NCI-H82 (cell line): ENCODE data around the gene DHRS9.
"Not testable (repeated sequence)": the region's sequence is repeated elsewhere in the genome, so short reads cannot be mapped to it uniquely, and the experiment has no call there.

Experiments
- DNase-seq: peaks from one replicate; lab custom pipeline; 2025; lab: John Stamatoyannopoulos, UW

DHRS9 gene

DNA sequence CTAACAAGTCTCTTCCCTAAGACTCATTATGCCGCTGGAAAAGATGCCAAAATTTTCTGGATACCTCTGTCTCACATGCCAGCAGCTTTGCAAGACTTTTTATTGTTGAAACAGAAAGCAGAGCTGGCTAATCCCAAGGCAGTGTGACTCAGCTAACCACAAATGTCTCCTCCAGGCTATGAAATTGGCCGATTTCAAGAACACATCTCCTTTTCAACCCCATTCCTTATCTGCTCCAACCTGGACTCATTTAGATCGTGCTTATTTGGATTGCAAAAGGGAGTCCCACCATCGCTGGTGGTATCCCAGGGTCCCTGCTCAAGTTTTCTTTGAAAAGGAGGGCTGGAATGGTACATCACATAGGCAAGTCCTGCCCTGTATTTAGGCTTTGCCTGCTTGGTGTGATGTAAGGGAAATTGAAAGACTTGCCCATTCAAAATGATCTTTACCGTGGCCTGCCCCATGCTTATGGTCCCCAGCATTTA lies 26.3 kb downstream of the DHRS9 start:
- DNase-seq, result no peak

DNA sequence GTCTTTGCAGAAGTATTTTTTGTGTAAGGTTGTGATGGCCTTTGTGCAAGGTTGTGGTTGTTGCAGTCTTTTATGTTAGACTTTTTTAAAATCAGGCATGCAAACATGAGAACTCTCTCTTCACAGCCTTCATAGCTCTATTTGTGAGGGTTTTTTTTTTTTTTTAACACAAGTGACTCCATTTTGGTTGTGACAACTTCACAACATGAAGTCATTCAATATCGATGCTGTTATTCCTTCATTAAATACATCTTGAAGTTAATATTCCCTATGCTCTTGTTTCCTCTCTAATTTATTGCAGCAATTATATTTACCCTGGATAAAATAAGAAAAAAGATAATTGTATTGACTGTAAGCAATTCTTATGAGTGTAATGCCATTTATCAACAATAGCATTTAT lies 35.5 kb downstream of the DHRS9 start:
- no peak for DNase-seq

DNA sequence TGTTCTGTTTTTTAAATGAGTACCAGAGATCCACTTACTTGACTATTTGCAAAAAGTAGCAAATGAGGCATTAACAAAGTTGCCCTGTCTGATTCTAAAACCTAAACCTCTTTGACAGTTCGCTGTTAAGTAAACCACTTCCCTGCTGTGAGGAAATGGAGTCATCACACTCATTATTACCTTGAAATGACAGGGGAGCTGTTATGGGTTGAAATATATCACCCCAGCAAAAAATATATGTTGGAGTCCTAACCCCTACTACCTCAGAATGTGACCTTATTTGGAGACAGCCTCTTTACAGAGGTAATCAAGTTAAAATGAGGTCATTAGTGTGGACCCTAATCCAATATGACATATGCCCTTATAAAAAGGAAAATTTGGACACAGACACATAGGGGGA lies 36.1 kb downstream of the DHRS9 start:
- DNase-seq, result no peak

DNA sequence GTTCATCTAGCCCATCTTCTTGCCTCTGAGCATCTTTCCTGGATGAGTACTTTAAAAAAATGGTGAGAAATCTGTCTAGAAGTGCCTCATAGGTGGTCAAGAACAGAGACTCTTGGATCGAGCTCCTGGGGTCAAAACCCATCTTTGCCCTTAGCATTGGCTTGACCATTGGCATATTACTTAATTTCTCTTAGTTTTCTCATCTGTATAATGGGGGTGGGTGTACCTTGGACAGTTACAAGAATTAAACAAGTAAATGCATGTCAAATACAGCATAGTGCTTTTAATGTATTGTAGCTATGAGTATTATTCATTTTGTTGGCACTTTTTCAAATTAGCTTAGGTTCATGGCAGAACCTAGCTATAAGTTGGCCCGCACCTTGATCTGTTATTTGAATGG lies 36.8 kb downstream of the DHRS9 start:
- DNase-seq, result no peak

DNA sequence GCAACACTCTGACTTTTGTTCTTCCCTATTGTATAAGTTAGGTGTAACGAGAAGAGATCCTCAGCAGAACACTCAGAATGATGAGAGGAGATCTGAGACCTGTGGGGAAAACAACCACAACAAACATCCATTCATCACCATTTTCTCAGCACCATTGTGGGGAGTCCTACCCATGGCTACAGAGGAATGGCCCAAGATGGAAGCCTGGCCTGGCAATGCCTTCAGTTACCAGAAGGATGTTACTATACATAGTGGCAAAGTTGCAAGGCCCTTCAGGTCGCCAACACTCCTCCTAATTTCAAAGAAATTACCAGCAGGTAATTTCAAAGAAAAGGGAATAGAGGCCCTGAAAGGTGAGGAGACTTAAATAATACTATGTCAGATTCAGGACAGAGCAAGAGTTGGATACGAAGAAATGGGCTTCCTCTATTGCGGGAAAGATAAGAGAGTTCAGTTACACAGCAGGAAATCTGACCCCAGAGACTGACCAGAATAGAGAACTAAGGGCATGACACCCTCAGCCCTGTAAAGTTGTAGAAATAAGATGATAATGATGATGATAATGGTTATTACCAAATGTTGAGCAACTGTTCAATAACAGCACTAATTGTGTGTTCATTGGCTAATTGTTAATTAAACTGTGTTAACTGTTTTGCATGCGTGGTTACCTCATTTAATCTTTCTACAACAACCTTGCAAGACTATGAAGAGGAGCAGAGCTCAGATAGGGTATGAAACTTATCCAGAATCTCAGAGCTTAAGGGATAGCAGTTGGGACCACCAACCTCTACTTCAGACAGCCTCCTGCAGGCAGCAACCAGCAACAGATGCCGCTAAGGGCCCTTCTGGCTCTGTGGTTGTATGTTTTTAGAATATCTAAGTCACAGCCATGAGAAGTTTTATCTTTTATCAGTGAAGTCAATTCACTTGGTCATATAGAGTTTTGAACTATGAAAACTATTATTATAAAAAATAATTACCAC lies 37.5 kb downstream of the DHRS9 start:
- no peak for DNase-seq

DNA sequence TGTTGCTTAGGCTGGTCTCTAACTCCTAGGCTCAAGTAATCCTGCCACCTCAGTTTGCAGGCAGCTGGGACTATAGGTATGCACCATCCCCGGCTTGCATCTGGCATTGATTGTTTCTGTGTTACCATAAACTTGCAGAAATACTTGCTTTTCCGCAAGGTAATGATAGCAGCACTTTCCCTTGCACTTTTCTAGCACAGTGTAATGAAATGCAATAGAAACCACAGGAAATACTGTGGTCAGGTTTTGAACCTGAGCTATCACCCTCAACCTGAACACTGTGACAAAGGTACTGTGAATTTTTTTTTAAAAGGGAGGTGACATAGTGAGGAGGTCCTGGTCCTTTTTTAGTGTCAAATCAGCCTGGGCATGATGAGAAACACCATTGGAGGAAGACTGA lies 38.3 kb downstream of the DHRS9 start:
- no peak for DNase-seq

DNA sequence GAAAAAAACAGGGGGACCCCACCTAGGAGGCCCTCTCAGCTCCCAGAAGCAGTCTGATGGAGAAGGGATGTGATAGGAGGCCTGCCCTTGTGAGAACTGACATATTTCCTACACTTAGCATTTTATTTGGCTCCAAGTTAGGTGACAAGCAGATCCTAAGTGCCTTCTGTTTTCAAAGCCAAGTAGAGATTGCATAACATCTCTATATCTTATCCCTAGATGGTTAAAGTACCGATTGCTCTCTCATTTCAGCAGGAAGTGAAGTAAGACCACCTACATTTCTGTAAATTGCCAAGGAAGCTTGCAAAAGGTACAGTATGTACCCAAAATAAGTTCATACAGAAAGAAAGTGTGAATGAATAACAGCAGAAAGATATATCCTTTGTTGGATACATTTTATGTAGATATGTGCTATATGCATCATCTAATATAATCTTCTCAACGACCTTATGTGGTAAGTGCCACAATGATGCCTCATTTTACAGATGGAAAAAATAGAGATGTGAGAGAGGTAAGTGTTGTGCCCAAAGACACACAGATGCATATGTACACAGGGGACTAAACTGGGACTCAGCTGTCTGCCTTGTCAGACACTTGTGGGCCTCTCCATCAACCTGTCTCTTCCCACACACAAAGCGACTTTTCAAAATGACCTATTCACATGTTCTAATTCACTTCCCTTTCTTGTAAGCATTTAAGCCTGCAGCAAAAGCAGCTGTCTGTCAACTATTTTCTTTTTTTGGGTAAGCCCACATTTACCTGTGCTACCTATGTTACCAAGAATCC lies 38.9 kb downstream of the DHRS9 start:
- no peak for DNase-seq

DNA sequence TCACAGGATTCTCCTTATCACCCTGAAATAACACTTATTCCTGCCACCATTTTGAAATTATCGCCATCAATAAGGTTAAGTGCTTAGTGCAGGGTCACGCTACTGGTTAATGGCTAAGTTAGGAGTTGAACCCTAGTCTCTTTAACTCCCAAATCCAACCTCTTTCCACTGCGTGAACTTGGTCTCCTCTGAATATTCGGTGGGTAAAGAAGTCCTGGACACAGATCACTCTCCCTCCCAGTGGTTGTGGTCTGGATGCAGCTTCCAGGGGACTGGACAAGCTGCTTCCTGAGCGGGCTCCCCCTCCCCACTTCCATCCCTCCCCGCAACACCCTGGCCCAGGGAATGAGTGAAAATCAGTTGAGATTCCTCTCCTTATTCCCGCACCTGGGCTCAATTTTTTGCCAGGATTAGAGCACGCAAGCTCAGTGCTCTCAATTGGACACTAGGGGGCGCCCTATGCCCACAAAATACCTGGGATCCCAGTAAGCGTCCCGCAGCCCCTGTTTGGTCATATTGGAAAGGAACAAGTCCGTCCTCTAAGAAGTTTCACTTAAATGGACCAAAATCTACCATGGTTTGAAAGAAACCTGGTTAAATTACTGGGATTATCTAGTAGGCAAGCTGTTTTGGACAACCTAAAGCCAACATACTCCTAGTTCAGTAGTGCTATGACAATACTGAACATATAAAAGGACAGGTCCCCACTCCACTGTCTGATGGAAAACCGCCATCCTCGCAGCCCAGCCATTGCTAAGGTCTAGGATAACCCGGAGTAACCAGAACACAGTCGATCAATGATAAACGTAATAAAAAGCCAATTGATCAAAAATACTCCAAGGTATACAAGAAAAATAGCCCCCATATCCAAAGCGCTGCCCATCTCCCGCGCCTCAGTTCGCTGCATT lies 40.4 kb downstream of the DHRS9 start:
- peak; percentile 86 for DNase-seq

DNA sequence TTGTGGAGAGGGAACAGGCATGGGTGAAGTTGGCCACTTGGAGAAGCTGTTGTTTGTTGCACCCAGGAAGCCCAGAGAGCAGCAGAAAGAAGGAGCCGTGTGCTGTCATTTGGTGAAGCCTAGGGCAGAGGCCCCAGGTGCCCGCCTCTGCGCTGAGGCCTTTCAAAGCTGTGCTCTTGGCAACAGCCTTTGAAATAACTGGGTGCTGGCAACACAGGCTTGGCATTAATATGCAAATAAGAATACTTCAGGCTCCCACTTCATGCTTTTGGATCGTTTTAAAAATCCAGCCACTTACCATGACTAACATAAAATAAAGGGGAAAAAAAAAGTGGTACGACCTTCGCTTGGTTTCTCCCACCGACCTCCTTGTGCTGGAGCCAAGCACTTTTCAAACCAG lies 41.1 kb downstream of the DHRS9 start:
- DNase-seq, result no peak

DNA sequence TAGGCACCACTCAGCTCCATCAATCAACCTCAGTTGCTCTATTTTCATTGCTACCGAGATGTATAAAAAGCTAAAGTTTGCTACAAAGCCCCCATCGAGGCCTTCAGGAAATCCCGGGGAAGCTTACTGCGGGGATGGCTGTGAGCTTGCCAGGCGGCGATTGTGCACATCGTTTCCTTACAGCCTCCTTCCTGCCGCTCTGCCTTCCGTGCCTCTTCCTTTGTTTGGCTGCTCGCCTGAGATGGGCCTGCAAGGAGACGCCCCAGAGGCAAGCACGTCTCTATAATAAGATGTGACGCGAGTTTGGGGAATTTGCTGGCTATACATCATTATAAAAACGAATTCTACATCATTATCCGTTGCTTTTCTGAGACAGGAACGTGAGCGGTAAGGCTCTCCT lies 41.6 kb downstream of the DHRS9 start:
- DNase-seq, result no peak

DNA sequence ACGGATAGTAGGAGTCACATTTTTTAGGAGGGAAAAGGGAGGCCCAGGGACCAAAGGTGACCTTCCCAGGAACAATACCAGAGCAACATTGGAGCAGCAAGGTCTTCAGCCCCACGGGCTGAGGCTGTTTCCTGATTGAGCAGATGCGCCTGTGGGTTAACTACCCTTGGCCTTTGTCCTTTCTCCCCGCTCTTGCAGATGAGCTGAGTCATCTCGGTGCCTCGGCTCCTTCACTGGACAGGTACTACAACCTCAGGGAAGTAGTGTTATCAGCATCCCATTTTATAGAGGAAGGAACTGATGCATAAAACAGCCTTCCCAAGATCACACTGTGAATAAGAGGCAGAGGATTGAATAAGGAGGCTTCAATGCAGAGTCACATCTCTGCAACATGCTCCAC lies 43.5 kb downstream of the DHRS9 start:
- DNase-seq, result no peak

DNA sequence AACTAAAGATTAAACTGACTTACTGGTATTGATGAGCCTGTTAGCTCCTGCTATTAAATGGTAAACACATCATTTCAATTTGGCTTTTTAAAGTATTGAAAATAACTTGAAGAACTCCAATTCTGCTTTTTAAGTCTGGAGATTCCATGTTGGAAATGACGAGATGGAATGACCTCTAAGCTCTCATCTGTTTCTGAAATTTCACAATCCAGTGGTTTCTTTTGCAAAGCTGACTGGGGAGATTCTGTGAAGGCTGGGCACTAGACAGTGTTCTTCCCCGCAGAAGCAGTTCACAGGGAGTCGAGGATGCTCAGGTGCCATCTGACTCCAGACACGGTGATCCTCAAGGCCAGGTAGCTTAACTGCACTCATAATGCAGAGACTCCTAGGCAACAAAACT lies 44.7 kb downstream of the DHRS9 start:
- DNase-seq, result no peak

DNA sequence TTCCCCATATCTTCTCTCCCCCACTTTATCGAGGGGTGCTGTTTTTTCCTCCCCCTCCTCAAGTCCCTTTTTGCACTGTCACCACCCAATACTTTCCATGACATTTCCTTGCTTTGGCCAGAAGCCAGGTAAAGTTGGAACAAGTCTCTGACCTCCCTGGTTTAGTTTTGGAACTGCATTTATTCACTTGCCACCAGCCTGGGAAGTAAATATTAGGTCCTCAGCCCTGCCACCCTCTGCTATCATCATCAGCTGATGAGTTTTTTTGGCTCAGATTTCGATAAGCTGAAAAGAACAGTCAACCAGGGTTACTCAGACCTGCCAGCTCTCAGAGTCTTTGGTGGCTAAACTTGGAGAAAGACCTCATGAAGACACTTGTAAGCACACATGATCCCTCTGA lies 47.0 kb downstream of the DHRS9 start:
- no peak for DNase-seq

DNA sequence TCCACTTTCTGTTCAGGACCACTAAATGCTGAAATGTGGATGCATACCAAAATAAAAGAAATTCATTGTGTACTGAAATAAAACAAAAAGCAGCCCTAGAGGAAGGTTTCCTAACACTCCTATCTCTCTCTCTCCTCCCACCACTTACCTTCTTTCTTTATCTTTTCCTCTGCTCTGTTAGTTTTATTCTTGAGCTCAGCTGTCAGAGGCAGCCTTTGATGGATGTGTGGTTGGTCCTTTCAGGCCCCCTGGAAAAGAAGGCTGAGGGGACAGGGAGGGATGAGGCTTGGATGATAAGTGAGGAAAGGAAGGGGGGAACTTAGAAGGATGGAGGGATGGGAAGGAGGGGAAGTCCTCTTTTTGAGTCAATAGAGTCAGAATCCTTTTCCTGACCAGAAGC lies 47.6 kb downstream of the DHRS9 start:
- DNase-seq, result no peak

DNA sequence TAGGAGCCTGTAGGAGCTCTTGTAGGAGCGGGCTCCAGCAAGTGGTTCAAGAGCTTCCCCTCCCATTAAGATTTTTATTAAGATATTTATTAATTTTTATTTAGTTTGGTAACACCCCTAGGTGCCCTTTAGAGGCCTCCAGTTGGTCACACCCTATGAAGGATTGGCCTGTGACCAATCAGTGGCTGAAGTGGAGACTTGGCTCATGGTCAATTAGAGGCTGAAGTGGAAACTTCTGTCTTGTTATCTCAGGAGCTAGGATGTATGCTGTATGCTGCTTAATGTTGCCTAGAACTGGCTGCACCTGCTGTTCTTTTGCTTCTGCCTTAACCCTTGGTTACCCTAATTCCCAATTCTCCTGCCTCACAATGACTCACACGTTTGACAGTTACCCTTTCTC lies 48.7 kb downstream of the DHRS9 start:
- no peak for DNase-seq

DNA sequence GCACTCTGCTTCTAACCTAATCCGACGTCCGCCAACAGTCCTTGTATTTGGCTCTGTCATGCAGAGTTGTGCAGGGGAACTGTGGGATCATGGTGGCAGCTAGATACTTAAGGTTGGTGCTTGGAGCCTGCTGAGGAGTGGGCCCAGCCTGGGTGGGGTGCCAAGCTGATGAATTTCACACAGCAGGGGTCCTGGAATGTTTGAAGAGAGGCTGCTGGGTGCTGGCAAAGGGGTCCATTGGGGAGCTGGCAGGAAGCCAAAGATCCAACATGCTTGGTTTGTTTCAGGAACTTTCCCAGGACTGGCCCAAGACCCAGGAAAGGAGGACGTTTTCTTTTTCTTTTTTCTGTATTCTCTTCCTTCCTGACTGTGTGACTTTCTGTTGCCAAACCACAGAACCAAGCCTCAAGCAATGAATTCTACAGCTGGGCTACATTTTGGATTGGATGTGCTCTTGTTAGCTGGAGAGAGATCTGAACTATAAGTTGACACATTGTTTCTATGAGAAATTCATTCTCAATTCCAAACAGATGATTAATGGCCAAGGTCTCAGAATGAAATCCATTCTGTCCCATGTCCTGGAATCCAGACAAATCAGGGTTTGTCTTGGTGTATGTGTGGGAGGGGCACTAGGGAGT lies 49.9 kb downstream of the DHRS9 start:
- DNase-seq, result no peak

DNA sequence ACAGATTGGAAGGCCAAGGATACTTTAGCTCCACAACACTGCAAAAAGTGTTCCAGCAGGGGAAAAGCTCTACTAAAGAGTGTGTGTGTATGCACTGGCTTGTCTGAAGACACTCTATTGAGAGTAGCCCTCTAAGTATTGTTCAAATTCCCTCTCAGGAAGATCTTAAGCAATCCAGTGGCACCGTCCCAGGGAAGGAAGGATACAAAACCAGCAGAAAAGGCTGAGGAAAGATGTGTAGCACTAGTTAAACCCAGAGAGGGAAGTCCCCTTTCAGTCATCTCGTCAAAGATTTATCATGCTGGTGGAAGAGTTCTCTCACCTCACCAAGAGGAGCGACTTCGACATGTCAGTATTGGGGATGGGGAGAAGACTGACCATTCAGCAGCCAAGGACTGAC lies 50.5 kb downstream of the DHRS9 start:
- no peak for DNase-seq

DNA sequence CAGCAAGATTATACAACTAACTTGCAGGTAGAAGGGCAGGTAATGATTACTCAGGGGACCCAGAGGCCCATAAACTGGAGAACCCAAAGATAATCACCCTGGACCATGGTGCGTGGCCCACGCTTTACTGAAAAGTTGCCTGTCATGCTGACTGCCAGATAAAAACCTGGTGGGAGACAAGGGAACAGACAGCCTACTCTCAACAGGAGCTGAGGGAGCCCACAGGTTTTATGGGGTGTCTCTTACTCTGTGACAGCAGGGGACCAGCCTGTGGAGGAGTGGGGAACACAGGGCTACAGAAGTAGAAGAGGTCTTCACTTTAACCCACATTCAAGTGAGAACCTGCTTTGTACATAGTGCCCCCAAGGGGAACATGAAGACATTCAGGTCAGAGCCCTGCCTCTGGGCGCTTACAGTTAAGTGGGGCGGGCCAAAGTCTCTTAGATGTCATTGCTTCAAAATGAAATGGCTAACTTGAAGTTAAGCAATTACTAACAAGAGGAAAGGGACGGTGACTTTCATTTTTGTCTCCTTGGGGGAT lies 60.4 kb downstream of the DHRS9 start:
- DNase-seq, result no peak

DNA sequence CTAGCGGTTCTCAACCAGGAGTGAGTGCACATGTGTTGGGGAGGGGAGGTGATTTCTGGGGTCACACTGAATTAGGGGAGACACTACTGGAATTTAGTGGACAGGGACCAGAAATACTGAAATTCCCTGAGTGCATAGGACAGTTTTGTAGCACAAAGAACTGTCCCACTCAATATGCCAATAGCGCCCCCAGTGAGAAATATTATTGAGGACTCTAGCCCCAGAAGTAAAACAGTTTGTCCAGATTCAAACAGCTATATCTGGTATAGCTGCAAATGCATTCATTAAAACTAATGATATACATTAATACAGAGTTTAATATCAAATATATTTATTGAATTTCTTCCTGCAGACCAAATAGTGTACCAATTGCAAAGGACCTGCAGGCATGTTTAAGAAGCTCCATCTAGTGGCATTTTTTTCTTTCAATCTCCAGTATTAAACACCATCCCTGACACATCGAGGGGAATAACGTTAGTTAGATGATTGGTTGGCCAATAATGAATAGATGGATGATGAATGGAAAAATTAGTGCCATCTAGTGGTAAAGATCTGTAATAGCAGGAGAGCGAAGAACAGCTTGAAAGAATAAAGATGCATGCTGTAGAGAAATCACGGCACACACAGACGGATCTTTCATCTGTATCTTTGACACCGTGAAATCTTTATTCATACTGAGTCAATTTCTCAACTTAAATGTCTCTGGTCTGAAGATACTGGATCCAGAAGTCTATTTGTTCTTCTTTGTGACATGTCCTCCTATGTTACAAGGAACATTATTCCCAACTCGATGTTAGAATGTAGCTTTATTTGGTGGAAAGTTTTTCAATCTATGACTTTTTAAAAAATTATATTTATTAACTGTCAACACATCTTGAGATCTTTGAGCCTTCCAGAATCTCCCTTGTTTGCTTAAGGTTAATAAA lies 62.5 kb downstream of the DHRS9 start:
- peak; percentile 66 for DNase-seq

DNA sequence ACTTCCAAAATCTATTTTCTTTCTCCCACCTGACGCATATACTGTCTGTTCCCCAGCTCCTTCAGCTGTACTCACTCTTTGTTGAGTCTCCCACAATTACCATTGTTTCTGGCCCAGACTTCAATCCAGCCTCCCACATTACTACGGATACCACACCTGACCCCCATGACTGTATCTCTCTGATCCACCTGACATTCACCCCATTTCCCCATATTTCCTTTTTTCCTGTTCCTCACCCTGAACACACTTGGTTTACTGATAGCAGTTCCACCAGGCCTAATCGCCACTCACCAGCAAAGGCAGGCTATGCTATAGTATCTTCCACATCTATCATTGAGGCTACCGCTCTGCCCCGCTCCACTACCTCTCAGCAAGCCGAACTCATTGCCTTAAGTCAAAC lies 64.9 kb downstream of the DHRS9 start:
- DNase-seq, result not testable (repeated sequence)
